Sigmoid colon (tissue), 7 donors: ENCODE measurements around the gene MTMR4. TPM values are rescaled to one million over a fixed set of nuclear protein-coding genes. Genes with fewer than 3 reads are reported as not detected.

Experiments
- DNase-seq: peaks from one replicate; pipeline ENCODE4 v3.0.0-alpha.2; 2019
- H3K27ac ChIP-seq, 4 donors: fragments of 200-600 bp; sonication (generic); one replicate each; pipeline ENCODE4 v1.5.1; 2016 to 2019; ENCODE audit warnings: mild to moderate bottlenecking in 1 of 4
- H3K27me3 ChIP-seq, 3 donors: fragments of 200-600 bp; sonication (generic); one replicate each; pipeline ENCODE4 v1.5.1; 2019; ENCODE audit warnings: mild to moderate bottlenecking in 1 of 3
- H3K36me3 ChIP-seq, 4 donors: fragments of 200-600 bp; sonication (generic); one replicate each; pipeline ENCODE4 v1.5.1; 2016 to 2019
- H3K4me1 ChIP-seq, 4 donors: fragments of 200-600 bp; sonication (generic); one replicate each; pipeline ENCODE4 v1.5.1; 2017 to 2019
- H3K4me3 ChIP-seq, 4 donors: fragments of 200-600 bp; sonication (generic); one replicate each; pipeline ENCODE4 v1.5.1; 2017 to 2019; ENCODE audit warnings: mild to moderate bottlenecking in 2 of 4, moderate library complexity in 1 of 4
- H3K9me3 ChIP-seq, 4 donors: fragments of 200-600 bp in 3 of 4; sonication (generic) in 3 of 4; one replicate each; pipeline versions ENCODE4 v1.5.1 to v1.6.1; 2013 to 2019
- EP300 ChIP-seq, 4 donors: sonication (generic); formaldehyde crosslinking; IDR thresholded peaks; one replicate each; pipeline ENCODE4 v1.6.1; 2017; ENCODE audit warnings: antibody characterized with exemption in 4 of 4
- POLR2A ChIP-seq, 2 donors: fragments of 450-650 bp; IDR thresholded peaks; one replicate each; pipeline ENCODE4 v1.6.1; 2016; ENCODE audit warnings: antibody characterized with exemption in 2 of 2, mild to moderate bottlenecking in 2 of 2, moderate library complexity in 2 of 2
- POLR2AphosphoS5 ChIP-seq, 4 donors: sonication (generic); formaldehyde crosslinking; IDR thresholded peaks; one replicate each; pipeline ENCODE4 v1.6.1; 2017; ENCODE audit warnings: antibody characterized with exemption in 4 of 4
- WGBS, 2 donors: extraction: QIAGEN DNeasy Blood & Tissue Kit; methylation state at CpG; one replicate each; pipeline ENCODE4 v1.1.7; 2013; 5-methylcytosine and 5-hydroxymethylcytosine counted together
- intact Hi-C: fragments of 100-400 bp; cut with DNase I; formaldehyde crosslinking; loops from one replicate; pipeline ENCODE4 v1.15.1; 2023
- polyA plus RNA-seq, 3 donors: library from polyadenylated mRNA; stranded (reverse); fragments of 200-250 nt; gene quantifications; one replicate each; pipeline ENCODE4 v1.2.3, GENCODE V29; 2013
- total RNA-seq, 4 donors: library from RNA; depleted of rRNA; stranded (reverse); fragments of >200 nt; gene quantifications; one replicate each; pipeline ENCODE4 v1.1.0, GENCODE V29; 2016
- TF ChIP-seq, protein P1 (sequence below), 4 experiments: fragments of 450-650 bp in 3 of 4; fragments of 200-600 bp in 1 of 4; IDR thresholded peaks; one replicate each; pipeline ENCODE4 v1.5.1; 2016 to 2019; ENCODE audit warnings: antibody characterized with exemption in 4 of 4, mild to moderate bottlenecking in 3 of 4, moderate library complexity in 2 of 4
- donor health status: healthy with polysubstance abuse.
- donor health status: Bipolar disorder and iron deficiency.
- donor health status: healthy.

Gene MTMR4
- total and polyA plus RNA-seq, 7 donors, result 6.0 to 28.5 (median 22.6) TPM

DNA sequence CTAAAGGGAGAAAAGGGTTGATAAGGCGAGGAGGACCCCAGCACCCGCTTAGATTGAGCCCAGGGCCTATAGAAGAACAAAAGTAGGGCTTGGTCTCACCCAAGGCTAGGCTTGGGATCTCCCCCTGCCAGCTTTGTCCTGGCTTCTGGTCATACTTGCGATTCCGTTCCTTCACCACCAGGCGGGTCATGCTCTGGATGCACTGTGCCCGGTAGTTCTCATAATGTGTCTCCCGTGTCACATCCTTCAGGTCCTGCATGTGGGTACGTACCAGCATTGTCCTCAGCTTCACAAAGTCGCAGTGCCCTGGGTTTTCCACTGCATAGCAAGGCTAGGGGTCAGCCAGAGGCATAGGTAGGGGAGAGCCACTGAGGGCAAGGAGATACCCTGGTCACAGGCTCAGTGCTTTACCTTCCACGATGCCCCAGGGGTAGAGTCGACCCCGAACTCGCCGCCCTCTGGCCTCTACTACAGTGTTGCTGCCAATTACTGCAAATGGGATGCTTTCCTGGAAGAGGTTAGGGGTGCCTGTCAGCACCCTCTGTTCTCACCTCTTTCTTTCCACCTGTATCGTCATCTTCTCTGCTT is 6.5 kb upstream of the MTMR4 start:
- H3K27me3 ChIP-seq, result no peaks in the 10 kb centered on the region
- 77% methylated on average over 15 of the region's 15 CpGs for WGBS, 2 donors
- H3K27ac ChIP-seq, result no peak overlapping the region

DNA sequence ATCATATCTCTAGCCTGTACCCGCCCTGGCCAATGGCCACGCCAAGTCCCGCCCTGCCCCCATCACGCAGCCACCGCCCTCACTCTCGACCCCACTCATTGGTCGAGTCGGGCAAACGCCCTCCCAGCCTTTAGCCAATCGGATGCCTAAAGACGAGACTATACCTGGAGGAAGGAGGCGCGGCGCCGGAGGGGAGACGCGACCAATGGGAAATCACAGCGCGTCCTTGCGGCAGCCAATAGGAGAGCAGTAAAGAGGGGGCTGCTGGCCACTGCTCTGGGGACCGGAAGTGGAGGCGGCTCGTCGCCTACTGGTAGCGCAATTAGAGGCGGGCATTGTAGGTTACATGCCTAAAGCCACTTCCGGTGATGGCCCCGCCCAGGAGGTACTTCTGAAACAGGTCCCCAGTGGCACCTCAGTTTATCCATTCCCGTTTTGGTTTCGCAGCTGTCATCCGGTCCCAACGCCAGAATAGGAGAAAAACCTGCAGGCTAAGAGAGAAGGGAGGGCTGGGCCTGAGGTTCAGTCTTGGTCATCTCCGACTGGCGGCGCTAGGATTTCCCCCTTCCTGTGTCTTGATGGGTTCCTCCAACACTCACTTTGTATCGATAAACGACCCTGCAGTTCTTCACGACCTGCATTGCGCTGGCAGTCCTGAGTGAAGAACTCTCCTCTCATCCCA is 3.6 kb upstream of the MTMR4 start:
- TF ChIP-seq, protein P1, sequence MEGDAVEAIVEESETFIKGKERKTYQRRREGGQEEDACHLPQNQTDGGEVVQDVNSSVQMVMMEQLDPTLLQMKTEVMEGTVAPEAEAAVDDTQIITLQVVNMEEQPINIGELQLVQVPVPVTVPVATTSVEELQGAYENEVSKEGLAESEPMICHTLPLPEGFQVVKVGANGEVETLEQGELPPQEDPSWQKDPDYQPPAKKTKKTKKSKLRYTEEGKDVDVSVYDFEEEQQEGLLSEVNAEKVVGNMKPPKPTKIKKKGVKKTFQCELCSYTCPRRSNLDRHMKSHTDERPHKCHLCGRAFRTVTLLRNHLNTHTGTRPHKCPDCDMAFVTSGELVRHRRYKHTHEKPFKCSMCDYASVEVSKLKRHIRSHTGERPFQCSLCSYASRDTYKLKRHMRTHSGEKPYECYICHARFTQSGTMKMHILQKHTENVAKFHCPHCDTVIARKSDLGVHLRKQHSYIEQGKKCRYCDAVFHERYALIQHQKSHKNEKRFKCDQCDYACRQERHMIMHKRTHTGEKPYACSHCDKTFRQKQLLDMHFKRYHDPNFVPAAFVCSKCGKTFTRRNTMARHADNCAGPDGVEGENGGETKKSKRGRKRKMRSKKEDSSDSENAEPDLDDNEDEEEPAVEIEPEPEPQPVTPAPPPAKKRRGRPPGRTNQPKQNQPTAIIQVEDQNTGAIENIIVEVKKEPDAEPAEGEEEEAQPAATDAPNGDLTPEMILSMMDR (IDR thresholded peaks at IDR 0.05), result no peak
- TF ChIP-seq POLR2A (IDR thresholded peaks at IDR 0.05) (peak; percentile 41 to 71), POLR2AphosphoS5 (IDR thresholded peaks at IDR 0.05) (peak; percentile 52 to 74 (median 70))
- peak overlapping the region; percentile 95 to 98 (median 96) for H3K27ac ChIP-seq
- no peaks in the 10 kb centered on the region for H3K36me3 ChIP-seq
- peak; percentile 100 for DNase-seq
- H3K4me3 ChIP-seq, result peak overlapping the region; percentile 70 to 85 (median 81)
- intact Hi-C loops, result loop anchor here (2.0 to 10.0 kb wide), 10 partner anchors 69 to 1877 kb away; partner anchors contain the start of genes RAD51C, SMG8, SUPT4H1 and TEX14
- WGBS, 2 donors, result 0 to 1% methylated on average over 39 of the region's 39 CpGs
- H3K9me3 ChIP-seq, result no peaks in the 10 kb centered on the region
- no peaks in the 10 kb centered on the region for H3K27me3 ChIP-seq
- H3K4me1 ChIP-seq, result peaks cover 0 to 45% (median 39%) of the 10 kb centered on the region in 4 donors

More for the DNA sequence above, 6.5 kb upstream of the MTMR4 start:
- TF ChIP-seq POLR2A (IDR thresholded peaks at IDR 0.05), result no peak
- no peak for TF ChIP-seq POLR2AphosphoS5 (IDR thresholded peaks at IDR 0.05)
- no peak for TF ChIP-seq EP300 (IDR thresholded peaks at IDR 0.05)
- TF ChIP-seq, protein P1 (IDR thresholded peaks at IDR 0.05), result no peak
- intact Hi-C loops, result no loop called here
- Histone ChIP-seq H3K36me3 (no peaks in the 10 kb centered on the region), H3K4me1 (peaks cover 0 to 28% (median 23%) of the 10 kb centered on the region in 4 donors), H3K4me3 (no peak overlapping the region), H3K9me3 (no peaks in the 10 kb centered on the region)
- DNase-seq, result no peak

DNA sequence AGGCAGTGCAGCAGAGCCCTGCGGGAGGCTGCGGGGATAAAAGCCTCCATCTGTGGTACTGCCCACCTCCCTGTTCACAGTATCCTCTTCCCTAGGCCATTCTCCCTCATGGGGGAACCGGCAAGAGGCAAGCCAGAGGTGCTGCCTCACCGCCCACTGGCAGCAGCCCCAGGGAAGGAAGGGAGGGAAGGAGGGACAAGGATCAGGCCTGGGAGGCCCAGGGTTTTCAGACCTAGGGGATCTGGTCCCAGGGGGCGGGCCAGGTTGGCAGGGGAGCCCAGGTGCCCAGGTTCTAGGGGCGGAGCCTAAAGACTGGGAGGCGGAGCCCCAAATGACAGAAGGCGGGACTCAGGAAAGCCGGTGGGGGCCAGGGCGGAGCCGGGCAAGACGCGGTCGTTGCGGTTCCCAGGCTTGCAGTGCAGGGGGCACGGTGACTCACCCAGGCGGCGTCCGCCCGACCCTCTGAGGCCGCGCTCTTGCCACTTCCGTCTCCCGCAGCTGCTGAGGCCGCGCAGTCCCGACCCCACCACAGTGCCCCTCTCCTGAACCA is 3.0 kb upstream of the MTMR4 start:
- Histone ChIP-seq H3K4me3 (peak overlapping the region; percentile 65 to 85 (median 81)), H3K27me3 (no peaks in the 10 kb centered on the region), H3K4me1 (peaks cover 0 to 46% (median 39%) of the 10 kb centered on the region in 4 donors), H3K36me3 (peaks cover 0 to 4% (median under 1%) of the 10 kb centered on the region in 4 donors), H3K27ac (peak overlapping the region; percentile 95 to 98 (median 96)), H3K9me3 (no peaks in the 10 kb centered on the region)
- TF ChIP-seq POLR2A (IDR thresholded peaks at IDR 0.05), result peak; percentile 41 to 43
- TF ChIP-seq, protein P1 (IDR thresholded peaks at IDR 0.05), result no peak
- peak in 3 of 4 donors; percentile 44 to 79 (median 77) for TF ChIP-seq POLR2AphosphoS5 (IDR thresholded peaks at IDR 0.05)
- TF ChIP-seq EP300 (IDR thresholded peaks at IDR 0.05), result peak in 1 of 4 donors; percentile 50
- no peak for DNase-seq
- 0% methylated on average over 27 of the region's 27 CpGs for WGBS, 2 donors
- intact Hi-C loops, result loop anchor here (5.0 to 10.0 kb wide), 6 partner anchors 163 to 1877 kb away; partner anchors contain the start of genes RAD51C, SMG8, SUPT4H1 and TEX14

DNA sequence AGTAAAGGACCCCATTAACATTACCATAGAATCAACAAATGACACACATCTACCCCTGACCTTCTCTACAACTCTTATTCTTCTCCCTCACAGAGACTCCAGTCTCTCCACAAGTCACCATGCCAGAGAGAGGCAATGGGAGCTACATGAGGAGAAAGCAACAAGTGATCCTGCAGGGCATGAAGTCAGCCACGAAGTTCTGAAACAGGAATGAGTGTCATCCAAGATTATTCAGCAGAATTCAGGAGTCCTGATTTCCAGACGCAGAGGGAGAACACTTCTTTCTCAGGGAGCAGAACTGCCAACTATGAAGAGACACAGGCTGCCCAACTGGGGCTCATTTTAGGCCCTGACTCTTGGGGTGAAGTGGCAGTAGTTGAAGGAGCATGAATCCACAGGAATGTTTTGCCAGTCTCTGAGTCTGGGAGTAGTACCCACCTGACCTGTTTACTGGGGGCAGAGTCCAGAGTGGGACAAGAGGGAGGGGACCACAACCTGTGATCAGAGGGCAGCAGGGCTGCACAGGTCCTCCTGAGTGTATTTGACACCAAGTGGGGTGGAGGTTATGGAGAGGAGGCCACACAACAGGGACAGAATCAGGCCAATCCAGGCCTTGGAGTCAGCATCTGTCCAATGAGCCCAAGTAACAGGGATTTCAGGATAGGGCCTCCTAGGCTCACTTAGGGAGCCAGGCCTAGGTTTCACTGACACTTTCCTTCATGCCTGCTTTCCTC is 2.4 kb upstream of the MTMR4 start:
- H3K27ac ChIP-seq, result peak overlapping the region; percentile 95 to 98 (median 96)
- no peaks in the 10 kb centered on the region for H3K27me3 ChIP-seq
- intact Hi-C loops, result loop anchor here (5.0 to 10.0 kb wide), 6 partner anchors 162 to 1878 kb away; partner anchors contain the start of genes RAD51C, SMG8, SUPT4H1 and TEX14
- peak; percentile 62 for DNase-seq
- H3K4me1 ChIP-seq, result peaks cover 0 to 46% (median 39%) of the 10 kb centered on the region in 4 donors
- WGBS, 2 donors, result 23 to 51% methylated on average over 2 of the region's 2 CpGs
- H3K36me3 ChIP-seq, result peaks cover 0 to 10% (median 3%) of the 10 kb centered on the region in 4 donors
- TF ChIP-seq POLR2AphosphoS5 (IDR thresholded peaks at IDR 0.05), result no peak
- TF ChIP-seq, protein P1 (IDR thresholded peaks at IDR 0.05), result no peak
- no peak for TF ChIP-seq POLR2A (IDR thresholded peaks at IDR 0.05)
- TF ChIP-seq EP300 (IDR thresholded peaks at IDR 0.05), result no peak
- H3K9me3 ChIP-seq, result no peaks in the 10 kb centered on the region
- H3K4me3 ChIP-seq, result peak overlapping the region; percentile 65 to 85 (median 81)
